NCI-H2029 treated with DMSO at 0.1 percent for 48 hours (cell line): Measurements from ENCODE around the gene COL4A2.
"Not testable (repeated sequence)": the region's sequence is repeated elsewhere in the genome, so short reads cannot be mapped to it uniquely, and the experiment has no call there.

ENCODE experiments used
- DNase-seq: peaks from one replicate; lab custom pipeline; 2025; lab: John Stamatoyannopoulos, UW

The COL4A2 gene

DNA sequence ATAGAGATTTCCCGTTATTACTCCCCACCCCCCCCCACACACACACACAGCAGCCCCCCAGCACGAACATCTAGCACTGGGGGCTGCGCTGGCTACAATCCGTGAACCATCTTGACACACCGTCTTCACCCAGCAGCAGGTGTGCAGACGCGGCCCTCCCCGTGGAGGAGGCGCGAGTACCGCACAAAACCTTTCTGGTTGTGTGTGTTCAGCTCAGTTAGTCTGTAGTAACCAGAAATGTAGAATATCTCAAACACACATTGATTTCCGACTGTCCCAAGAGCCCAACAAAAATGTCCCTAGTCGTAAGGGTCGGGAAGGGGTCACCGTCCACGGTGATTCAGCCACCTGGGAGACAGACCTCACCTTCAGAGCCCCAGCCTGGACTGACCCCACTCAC is 131.7 kb downstream of the COL4A2 start:
- no peak for DNase-seq

DNA sequence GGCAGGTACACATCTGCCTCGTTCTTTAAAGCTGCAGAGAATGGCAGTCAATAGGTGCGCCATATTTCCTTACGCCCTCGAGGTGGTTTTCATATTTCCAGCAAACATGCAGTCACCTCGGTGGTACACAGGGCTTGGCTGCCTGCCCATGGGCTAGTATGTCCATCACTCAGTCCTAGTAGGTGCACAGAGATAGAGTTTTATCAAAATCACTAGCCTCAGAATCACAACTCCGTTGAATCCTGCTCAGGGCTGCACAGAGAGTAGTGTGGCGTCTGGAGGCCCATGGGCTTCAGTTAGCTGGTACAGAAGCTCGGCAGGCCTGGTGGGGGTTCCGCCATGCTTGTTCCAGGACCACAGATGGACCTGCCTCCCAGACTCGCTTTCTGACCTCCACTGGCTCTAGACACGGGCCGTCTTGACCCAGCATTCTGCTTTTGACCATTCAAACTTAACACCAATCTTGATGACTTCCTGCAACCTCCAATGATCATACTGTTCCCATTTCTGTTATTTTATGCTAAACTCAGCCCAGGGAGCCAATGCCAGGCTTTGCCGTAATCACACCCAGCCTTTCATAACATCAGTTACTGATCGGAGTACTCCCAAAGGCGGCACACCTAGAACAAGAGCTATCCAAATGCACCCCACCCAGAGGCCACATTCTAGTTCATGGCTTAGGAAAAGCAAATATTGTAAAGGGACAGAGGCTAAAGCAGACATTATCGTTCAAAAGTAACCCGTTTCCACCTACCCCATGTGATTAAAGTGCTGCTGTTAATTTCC is 134.1 kb downstream of the COL4A2 start:
- DNase-seq, result no peak

DNA sequence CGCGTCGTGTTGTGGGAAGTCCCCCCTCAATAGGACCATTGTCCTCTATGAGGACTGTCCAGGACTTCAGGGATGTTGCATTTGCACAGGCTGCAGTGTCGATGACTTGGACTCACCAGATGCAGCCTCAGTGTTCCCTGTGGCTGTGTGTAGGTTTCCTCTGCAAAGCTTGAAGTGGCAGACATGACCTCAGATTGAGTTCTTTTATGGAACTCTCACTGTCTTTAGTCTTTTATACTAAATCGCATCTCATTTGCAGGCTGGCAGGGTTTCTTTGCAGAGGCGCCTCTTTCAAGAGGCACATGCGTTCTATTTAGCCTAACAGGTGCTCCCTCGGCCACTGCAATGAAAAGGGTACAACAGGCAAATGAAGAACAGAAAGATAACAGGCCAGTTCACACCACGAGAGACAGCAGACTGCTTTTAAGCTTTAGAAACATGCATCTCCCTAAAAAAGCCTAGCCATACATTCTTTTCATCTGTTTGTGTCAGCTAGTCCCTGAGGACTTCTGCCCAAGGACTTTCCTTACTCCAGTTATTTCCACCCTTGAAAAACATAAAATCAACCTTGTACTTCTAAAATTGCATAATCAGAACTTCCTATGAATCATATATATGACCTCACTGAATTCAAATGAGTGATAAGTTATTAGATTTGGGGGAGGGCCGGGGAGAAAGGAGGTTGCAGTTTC is 136.0 kb downstream of the COL4A2 start:
- no peak for DNase-seq

DNA sequence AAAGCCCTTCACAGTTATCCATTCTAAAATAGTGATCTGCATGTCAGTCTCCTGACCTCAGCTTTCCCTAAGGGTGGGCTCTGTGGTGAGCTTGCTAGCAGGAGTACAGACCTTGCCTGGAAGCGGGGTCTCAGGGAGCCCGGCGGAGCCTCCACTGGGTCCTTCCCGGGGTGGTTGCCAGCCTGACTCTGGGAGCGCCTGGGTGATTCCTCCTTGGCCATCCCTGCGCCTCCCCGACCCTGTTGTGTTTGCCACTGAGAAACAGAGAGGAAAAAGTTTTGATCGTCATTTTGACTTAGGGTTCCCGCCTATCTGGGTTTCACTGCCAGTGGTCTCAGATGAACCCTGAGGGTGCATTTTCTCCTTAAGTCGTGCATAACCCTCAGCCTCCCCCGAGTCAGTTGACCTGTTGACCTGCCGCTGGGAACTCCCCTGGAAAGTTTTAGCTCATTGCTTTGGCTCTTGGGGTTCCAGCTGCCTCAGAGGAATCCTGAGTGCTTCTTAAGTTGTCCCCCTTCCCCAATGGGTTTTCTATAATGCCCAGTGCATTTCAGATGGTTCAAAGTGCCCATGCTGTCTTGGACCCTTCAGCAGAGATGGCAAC is 136.6 kb downstream of the COL4A2 start:
- DNase-seq, result no peak

DNA sequence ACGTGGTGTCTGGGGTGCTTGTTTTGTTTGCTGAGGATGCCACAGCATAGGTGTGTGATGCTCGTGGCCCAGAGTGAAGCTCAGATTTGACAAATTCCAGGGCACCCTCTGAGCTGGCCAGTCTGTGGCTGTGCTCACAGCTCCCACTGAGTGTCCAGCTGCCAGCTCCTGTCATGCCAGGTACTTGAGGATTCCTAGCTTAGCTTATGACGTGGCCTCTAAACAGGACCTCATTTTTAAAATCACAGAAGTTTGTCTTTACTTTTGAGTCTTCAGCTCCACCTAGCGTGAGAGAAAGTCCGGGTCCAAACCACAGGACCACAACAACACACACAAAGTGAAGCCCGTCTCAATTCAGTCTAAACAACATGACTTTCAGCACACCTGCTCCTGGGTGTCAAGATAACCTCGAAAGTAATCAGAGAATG is 137.2 kb downstream of the COL4A2 start:
- no peak for DNase-seq

DNA sequence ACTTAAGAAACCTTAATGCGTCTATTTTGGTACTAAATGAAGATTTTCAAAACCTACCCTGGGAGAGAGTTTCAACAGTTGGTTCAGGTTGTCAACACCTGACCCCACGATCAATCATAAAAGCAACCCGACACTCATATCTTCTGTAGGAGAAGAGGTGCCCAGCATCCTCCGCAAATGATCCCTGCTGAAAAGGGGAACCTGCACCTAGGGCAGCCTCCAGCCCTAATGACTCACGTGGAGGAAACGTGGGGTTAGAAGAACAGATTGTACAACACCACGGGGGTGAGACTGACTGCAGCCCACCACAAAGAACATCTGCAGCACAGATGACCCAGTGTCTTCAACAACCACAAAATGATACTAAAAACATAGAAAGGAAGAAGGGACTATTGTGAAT is 138.1 kb downstream of the COL4A2 start:
- no peak for DNase-seq

DNA sequence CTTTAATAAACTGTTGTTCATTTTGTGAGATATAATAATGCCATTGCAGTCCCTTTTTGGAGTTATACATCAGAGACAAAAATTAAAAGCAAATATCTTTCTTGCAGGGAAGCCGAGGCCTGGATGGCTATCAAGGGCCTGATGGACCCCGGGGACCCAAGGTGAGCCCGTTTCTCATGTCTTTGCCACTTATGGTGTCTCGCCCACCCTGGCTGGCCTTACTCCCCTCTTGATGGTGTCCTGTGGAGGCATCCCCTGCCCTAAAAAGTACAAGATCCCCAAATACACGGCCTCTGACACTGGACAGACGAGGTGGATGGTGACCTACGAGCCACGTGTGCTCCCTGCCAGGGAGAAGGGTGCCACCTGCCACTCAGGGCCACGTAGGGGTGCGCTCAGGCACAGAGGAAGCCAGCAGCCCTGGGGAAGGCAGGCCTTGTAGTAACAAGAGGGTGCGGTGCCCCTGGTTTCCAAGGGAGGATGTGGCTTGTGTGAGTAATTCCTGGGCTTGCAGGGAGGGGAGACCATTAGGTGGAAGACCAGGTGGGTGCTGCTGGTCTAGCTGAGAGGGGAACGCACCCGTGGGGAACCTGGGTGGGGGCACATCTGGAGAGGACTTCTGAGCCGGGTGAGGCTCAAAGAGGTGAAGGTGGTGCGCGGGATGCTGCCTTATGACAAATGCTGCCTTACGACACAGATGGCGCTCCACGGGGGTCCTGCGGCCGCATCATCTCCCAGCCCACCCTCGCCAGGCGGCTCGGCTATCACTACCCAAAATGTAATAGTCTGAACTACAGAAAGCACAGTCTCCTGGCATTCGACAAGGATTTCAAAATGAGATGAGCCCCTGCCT is 138.9 kb downstream of the COL4A2 start:
- no peak for DNase-seq

DNA sequence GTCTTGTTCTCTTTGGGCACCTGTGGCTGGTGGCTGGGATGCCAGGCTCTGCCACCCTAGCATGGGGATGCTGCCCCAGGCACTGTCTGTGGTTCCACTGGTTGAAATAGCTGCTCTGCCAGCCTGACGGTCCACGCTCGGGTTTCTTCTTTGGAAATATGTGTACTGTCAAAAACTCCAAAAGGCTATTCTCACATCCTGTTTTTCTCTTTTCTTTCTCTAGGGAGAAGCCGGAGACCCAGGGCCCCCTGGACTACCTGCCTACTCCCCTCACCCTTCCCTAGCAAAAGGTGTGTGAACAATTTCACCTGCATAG is 139.4 kb downstream of the COL4A2 start:
- no peak for DNase-seq

DNA sequence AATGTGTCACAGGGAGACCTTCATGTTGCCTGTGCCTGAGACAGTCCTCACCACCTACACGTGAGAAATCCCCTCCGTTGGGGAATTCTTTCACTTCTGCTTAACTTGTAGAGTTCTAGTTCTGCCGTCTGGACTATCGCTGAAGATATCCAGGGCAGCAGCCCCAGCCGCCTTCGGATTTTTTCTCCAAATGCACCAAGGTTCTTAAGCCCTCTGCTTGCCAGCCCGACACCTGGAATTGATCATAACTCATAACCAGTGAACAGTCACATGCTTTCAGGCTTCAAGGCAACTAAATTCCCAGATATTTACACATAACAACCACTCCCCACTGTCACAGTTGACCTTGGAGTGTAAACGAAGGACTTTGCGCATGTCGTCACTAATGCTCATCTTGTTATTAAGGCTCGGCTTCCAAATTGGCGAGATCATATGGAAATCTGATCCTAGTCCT is 140.0 kb downstream of the COL4A2 start:
- DNase-seq, result no peak

DNA sequence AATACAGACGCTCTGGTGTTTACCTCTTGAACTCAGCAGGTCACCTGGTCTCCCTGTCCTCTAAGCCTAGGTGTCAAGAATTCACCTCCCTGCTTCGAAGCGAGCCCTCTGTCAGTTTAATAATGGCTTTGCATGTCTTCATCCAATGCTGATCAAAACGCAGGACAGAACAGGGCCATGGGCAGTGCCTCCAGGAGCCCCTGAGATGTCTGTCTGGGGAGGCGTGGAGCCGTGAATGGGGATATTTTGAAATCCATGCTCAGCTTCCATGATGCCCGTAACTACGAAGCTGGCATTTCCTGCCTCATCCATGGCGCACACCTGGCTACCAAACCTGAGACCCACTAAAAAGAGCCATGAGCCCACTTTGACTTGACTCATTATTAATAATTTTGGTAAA is 140.7 kb downstream of the COL4A2 start:
- no peak for DNase-seq

DNA sequence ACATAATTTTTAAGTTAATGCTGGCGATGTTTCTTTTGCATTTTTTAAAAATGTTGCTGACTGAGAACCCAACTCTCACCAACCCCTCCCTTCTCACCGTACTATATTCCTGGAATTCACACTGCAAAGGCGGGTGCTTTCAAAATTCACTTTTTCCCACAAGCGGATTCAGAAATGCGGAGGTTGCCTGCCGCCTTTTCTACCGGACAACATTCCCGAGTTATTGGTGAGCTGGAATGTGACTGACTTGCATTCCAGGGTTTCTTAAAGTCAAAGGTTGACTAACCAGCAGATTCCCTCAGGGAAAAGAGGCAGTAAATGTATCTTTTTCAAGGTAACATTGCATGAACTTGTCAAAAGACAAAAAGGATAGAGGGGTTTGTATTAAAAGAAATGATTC is 141.1 kb downstream of the COL4A2 start:
- no peak for DNase-seq

DNA sequence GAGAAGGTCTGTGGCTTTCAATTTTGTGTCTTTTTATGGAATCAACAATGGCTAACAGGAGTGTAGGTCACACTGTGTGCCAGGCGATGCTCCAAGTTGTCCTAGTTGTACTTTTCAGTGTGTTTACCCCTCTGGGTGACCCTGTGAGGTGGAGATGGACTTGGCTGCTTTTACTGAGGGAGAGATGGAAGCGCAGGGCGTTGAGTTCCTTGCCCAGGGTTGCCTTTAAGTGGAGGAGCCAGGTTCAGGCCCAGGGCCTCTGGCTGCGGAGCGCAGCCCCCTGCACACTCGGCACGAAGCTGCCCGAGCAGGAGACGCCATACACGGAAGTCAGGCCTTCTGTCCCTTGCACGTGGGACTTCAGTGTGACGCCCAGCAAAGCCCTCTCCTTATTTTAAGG is 141.6 kb downstream of the COL4A2 start:
- DNase-seq, result no peak

DNA sequence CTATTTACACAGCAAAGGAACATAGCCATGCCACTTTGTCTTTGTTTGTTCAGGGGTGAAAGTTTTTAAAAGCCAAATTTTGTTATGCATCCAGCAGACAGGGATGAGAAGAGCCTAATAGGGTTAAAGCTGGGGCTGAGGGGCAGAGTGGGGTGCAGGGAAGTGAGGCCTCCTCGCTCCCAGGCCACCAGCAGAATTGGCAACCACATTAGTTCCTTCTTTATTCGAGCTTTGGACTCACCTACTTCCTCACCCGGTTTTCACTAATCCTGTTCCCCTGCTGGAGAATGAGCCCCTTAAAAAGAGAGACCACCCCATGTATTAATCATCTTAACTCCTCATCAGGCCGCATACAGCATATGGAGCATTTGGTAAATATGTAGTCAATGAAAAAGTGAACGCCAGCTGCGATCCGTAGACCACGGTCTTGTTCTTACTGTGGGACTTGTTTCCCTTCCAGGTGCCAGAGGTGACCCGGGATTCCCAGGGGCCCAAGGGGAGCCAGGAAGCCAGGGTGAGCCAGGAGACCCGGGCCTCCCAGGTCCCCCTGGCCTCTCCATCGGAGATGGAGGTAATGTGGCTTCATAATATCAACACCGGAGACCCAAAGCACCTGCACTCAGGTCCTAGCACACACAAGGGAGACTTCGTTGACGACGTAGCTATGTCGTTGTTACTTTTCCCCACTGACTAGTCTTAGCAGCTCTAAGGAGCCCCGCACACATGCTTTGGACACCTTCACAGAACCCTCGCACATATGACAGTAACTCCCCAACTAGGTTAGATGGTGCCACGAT is 142.3 kb downstream of the COL4A2 start:
- DNase-seq, result no peak

DNA sequence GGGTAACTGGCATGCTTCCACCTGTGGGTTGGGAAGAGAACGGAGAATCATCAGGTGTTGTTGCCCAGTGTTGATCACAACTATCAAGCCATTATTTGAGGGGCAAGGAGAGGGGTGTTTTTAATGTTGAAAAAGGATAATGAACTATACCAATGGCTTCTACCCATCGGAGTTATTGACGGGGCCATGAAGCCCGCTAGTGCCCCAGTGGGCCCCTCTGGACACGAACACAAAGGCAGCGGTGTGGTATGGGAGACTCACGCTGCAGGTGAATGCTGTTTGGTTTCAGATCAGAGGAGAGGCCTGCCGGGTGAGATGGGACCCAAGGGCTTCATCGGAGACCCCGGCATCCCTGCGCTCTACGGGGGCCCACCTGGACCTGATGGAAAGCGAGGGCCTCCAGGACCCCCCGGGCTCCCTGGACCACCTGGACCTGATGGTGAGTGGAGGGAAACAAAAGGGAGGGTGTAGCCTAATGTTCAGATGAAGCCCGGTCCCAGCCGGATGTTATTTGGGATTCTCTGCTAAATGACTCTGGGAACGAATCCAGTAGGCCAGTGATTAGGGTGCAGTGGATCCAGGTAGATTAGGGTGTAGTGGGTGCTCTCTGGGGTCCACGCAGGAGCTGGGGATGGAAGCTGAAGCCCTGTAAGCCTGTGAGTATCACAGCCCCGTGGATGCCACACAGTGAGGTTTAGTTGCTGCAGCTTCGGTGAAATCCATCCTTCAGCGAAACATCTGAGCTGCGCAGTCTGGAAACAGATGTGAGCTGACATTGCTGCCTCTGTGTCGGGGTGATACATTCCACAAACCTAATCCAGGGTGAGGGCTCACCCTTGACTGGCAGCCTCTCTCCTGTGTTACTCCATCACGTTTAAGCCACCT is 143.2 kb downstream of the COL4A2 start:
- DNase-seq, result no peak

DNA sequence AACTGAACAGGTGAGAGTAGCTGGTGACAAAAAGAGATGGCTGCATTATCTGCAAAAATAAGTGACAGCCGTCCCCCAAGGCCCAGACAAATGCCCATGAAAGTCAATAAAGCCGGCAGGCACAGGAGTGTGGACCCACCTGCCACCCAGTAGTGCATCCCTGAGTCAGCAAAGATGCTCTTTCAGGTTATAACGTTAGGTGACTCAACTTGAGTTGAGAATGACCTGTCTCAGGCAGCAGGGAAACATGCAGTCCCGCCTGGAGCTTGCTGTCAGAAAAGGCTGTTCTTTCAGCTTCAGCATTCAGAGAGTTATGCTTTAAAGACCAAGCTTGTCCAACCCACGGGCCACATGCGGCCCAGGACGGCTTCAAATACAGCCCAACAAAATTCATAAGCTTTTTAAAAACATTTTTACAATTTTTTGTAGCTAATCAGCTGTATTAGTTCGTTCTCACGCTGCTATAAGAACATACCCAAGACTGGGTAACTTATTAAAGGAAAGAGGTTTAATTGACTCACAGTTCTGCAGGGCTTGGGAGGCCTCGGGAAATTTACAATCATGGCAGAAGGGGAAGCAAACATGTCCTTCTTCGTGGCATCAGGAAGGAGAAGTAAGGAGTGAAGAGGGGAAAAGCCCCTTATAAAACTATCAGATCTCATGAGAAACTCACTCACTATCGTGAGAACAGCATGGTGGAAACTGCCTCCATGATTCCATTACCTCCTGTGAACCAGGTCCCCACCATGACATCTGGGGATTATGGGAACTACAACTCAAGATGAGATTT is 144.1 kb downstream of the COL4A2 start:
- no peak for DNase-seq

DNA sequence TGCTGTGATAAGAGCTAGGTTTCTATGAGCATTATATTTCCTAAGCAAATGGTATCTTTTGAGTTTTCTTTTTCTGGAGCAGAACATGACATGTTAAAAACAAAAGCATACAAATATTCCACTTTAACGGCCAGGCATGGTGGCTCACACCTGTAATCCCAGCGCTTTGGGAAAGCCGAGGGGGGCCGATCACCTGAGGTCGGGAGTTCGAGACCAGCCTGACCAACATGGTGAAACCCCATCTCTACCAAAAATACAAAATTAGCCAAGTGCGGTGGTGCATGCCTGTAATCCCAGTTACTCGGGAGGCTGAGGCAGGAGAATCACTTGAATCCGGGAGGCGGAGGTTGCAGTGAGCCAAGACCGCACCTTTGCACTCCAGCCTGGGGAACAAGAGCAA is 146.0 kb downstream of the COL4A2 start:
- DNase-seq, result not testable (repeated sequence)

DNA sequence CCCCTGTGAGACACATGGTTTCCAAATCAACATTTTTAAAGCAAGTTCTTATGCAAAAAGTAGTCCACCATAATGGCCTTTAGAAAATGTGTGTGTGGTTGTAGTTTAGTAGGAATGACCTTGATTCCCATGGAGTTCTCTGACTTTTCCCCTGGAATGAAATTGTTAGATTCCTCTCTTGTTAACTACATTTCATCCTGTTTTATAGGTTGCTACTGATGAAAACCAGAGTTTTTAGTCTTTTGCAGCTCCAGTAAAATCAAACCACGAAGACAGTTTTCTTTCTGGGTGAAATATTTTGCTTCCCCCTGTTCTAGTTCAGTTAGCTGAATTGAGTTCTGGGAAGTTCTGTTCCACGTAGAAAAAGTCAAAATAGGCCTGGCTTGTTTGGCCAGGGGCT is 146.7 kb downstream of the COL4A2 start:
- no peak for DNase-seq

DNA sequence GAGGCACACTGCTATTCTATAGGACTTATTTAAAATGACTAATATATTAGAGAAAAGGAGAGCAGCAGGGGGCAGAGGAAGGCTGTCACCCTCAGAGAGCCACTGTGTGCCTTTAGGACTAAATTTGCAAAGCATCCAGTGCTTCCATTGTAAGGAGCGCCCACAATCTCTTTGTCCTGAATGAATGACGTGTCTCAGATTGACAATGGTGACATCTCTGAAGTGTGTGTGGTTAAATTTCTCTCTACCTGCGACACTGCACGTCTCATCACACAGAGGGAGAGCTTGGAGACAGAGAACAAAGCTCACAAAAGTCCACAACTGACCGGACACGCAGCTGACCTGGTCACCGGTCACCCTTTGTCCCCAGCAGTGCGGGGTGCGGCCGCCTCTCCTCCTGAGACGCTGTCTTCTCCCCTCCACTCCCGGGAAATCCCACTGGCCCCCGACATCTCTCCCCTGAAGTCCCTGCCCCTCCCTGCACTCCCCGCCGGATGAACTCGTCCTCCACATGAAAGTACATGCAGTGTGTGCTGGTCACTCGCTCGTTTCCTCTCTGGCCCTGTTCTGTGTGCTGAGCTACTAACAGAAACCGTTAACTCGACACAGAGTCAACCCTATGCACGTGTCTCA is 147.3 kb downstream of the COL4A2 start:
- DNase-seq, result no peak

DNA sequence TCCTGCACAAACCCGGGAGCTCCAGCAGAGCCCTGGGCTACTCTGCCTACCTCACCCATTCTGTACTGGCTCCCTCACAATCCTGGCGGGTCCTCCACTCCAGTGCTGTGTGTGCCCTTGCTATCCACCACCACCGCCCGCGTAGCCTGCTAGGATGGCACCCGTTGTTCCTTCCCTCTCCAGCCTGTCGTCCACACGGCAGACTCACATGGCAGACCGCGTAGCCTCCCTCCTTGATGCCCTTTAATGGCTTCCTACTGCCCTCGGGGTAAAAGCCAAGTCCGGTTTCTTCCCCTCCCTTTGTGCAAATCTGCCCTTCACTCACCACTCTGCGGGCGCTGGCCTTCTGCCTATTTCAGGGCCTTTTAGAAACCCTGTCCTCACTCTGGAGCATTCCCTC is 147.9 kb downstream of the COL4A2 start:
- DNase-seq, result no peak
